Stimulated activated CD4-positive, alpha-beta T cell treated with anti-CD3 and anti-CD28 coated beads, Interleukin-1b, Interleukin-23, amount 100 ng/mL, for 24 hours (primary cell): ENCODE measurements around the gene TMEM205.

Experiments
- DNase-seq, 4 experiments: peaks; one replicate each; pipeline ENCODE4 v3.0.0-alpha.2; 2020; ENCODE audit warnings: low read depth in 4 of 4, low spot score in 1 of 4

Gene TMEM205

DNA sequence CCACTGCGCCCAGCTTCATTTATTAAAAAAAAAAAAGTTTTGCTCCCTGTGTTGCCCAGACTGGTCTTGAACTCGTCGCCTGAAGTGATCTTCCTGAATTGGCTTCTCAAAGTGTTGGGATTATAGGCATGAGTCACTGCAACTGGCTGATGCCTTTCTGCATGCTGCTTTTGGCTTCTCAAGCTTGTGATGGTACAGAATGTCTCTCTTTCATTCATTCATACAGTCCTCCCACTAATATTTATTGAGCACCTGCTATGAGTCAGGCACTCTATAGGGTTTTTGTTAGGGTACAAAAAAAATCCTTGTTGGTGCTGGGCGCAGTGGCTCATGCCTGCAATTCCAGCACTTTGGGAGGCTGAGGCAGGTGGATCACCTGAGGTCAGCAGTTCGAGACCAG lies 41.1 kb downstream of the TMEM205 start:
- no peak for DNase-seq

DNA sequence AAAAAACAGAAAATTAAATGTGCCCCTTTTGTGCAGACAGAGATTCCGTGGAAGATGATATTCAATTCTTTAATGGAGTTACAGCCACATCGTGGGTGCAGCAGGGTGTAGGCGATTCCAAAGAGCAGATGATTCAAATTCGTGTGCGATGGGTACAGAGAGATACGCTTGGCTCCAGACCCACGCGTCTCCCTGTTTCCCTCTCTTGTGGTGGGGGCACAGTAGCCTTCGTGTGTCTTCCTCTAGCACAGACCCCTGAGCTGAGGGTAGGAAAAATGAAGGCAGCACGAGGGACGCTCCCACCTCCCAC lies 45.3 kb downstream of the TMEM205 start:
- no peak for DNase-seq

DNA sequence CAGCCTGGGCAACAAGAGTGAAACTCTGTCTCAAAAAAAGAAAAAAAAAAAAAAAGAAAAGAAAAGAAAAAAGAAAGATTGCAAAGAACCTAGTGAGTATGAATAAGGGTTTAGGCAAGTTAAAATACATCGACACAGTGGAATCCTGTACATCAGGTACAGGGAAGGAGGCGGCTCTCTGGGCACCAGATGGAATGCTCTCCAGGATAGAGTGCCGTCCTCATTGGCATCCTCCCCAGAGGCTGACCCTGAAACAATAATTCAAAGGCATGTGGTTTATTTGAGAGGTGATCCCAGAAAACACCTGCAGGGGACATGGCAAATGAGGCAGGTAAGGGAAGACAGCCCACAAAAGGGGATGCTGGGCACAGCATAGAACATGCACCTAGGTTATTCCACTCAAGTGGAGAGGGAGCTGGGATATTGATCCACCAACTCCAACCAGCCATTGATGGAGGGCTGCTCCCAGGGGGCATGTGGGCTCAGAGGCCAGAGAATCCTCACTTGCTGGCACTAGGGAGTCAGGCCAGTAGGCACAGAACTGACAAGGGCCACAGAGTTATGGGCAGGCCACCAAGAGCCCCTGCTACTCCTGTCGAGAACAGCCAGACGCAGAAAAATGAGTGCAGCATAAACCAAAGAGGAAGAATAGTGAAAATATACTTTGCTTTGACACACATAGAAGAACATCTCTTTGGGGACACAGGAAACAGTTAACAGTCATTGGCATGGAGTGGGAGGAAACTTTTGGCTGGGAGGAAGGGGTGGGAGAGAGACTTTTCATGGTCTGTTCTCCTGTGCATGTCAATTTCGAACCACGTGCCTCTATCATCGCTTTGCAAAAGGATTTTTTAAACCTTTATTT lies 45.9 kb downstream of the TMEM205 start:
- DNase-seq, result no peak

DNA sequence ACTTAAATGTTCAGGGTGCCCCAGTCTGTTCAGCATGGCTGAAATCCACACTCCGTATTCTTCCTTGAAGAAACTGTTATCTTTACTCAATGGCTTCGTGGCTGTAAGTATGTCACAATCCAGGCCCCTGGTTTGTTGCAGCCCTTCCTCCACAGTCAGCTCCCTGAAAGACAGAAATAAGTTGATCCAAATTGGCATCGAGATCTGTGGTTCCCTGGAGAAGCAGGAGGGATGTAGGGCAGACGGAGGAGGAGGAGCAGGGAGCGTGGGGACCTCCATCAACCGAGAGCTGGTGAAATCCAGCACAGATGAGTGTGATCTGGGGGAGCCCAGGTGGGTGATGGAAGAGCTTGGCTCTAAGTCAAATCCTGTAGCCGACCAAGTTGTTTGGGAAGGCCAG lies 49.8 kb downstream of the TMEM205 start:
- DNase-seq, result no peak

DNA sequence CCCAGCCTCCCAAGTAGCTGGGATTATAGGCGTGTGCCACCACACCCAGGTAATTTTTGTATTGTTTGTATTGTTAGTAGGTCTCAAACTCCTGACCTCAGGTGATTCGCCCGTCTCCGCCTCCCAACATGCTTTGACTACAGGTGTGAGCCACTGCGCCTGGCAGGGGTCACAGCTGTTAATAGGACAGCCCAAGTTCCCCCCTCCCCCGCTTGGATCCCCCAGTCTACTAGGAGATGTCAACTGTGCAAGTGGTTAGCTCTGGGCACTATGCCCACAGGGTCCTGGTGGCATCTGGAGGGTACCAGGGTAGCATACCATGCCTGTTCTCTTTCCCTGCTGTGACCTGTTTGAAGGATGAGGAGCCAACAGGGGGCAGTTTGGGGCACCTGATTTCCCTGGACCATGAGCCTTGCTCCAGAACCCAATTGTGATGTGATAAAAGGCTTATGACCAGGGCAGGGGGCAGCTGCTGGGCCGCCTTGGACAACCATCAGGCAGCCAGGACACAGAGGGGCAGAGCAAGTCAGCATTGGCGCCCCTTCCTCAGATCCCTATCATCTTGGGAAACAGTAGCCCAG lies 50.3 kb downstream of the TMEM205 start, which contains the start of gene TSPAN16:
Gene TSPAN16 (plus strand): TSS at position 496 of the 581 bp plus-strand sequence. CDS start 138 bp downstream, outside the sequence.
- DNase-seq, result no peak

DNA sequence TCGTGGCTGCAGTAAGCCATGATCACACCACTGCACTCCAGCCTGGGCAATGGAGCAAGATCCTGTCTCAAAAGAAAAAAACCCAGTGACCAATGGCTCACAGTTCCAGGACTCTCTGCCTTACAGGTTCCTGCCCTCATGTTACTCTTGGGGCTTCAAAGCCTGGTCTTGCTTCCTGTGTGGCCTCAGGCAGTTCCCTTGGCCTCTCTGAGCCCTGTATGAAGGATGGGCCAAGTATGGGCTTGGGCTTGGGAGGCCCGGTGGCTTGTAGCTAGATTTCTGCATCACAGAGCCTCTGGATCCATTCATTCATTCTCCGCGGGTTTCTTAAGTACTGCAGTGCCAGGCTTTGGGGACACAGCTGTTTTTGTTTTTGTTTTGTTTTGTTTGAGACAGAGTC lies 50.9 kb downstream of the TMEM205 start:
- DNase-seq, result no peak

DNA sequence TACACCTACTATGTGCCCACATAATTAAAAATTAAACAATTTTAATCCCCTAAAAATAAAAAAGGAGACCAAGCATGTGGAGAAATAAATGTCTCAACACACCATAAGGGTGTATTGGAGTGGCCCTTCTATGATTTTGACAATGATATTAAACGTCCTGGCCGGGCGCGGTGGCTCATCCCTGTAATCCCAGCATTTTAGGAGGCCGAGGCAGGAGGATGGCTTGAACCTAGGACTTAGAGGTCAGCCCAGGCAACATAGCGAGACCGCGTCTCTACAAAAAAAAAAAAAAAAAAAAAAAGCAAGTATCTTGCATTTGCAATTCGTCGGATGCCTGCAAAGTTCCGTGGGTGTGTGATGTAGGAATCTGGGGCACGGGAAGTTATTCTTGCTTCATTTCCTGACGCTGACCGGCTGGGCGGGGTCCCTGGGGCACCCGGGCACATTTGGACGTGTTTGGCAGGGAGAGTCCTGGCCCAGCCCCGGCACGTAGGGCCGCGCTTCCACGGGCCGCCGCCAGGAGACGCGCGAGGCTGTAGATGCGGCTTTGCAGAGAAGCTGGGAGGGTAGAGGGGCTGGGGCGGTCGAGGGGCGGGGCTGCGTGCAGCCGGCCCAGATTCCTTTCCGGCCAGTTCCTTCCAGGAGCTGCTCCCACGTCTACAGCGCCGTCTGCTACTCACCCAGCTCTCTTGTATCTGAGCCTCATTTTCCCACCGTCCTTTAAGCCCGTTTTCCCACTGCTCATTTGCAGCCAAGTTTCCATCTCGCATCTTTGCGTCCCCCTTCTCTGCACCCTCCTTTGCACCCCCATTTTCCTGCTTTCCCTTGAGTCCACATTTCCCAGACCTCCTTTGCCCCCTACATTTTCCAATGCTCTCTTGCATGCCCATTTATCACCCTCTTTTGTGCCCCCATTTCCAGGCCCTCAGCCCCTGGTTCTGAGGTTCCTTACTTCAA lies 52.4 kb downstream of the TMEM205 start:
- peak; percentile 44 to 78 (median 72) for DNase-seq
